HG03439 (cell line): ENCODE results near the gene CNR2.
A peak's percentile ranks its signal among the peaks of the same experiment; 100 is the strongest.
"Not testable (repeated sequence)": the region's sequence is repeated elsewhere in the genome, so short reads cannot be mapped to it uniquely, and the experiment has no call there.

Source experiments
- ATAC-seq: cut with Tn5 transposase; IDR thresholded peaks from one replicate; pipeline ENCODE4 v1.9.1; 2021; ENCODE audit warnings: mild to moderate bottlenecking, moderate library complexity; ENCODE audit not compliant: unreplicated experiment

The CNR2 gene

GRCh38 chr1:23837908-23838307 is 75.3 kb downstream of the CNR2 start:
- peak; percentile 23 for ATAC-seq

GRCh38 chr1:23836037-23836436 is 77.1 kb downstream of the CNR2 start:
- ATAC-seq: no peak

GRCh38 chr1:23834156-23834555 is 79.0 kb downstream of the CNR2 start:
- ATAC-seq: not testable (repeated sequence)

GRCh38 chr1:23827717-23828116 is 85.4 kb downstream of the CNR2 start:
- ATAC-seq: no peak

- ATAC-seq: not testable (repeated sequence)
Measured at GRCh38 chr1:23826590-23826989, 86.6 kb downstream of the CNR2 start.

- peak; percentile 36 for ATAC-seq
Measured at GRCh38 chr1:23825762-23826522, 87.2 kb downstream of the CNR2 start.

GRCh38 chr1:23825076-23825761 is 87.9 kb downstream of the CNR2 start, which contains the start of gene HMGCL:
HMGCL (minus strand) TSS chr1:23825429; CDS start chr1:23825415, 14 bp downstream.
- ATAC-seq: peak; percentile 72

- ATAC-seq: no peak
Measured at GRCh38 chr1:23824711-23825075, 88.5 kb downstream of the CNR2 start.

- no peak for ATAC-seq
Measured at GRCh38 chr1:23823767-23824166, 89.4 kb downstream of the CNR2 start.
